HEK293 (cell line): ENCODE data around the gene UAP1.

Source experiments
- CTCF ChIP-seq: fragments of 450-650 bp; formaldehyde crosslinking; IDR thresholded peaks from 2 replicates; pipeline ENCODE4 v1.5.1; 2016; ENCODE audit warnings: missing biosample characterization, missing genetic modification characterization
- PRDM1 ChIP-seq: fragments of 450-650 bp; formaldehyde crosslinking; IDR thresholded peaks from 2 replicates; pipeline ENCODE4; 2016; ENCODE audit warnings: missing biosample characterization, missing genetic modification characterization
- ZBTB1 ChIP-seq: fragments of 450-650 bp; formaldehyde crosslinking; IDR thresholded peaks from 2 replicates; pipeline ENCODE4 v1.5.1; 2016; ENCODE audit warnings: missing biosample characterization, missing genetic modification characterization
- ZEB2 ChIP-seq: fragments of 450-650 bp; formaldehyde crosslinking; IDR thresholded peaks from 2 replicates; pipeline ENCODE4 v1.5.1; 2016; ENCODE audit warnings: missing biosample characterization, missing genetic modification characterization
- ZFP3 ChIP-seq: fragments of 450-650 bp; formaldehyde crosslinking; IDR thresholded peaks from 2 replicates; pipeline ENCODE4 v1.5.1; 2016; ENCODE audit warnings: low read depth, missing biosample characterization, missing genetic modification characterization
- ZNF473 ChIP-seq: fragments of 450-650 bp; formaldehyde crosslinking; IDR thresholded peaks from 2 replicates; pipeline ENCODE4 v1.5.1; 2017; ENCODE audit warnings: missing biosample characterization, missing genetic modification characterization
- ZNF558 ChIP-seq: fragments of 450-650 bp; formaldehyde crosslinking; IDR thresholded peaks from 2 replicates; pipeline ENCODE4 v1.5.1; 2016; ENCODE audit warnings: missing biosample characterization, missing genetic modification characterization
- ZNF704 ChIP-seq: fragments of 450-650 bp; formaldehyde crosslinking; IDR thresholded peaks from 2 replicates; pipeline ENCODE4 v1.5.1; 2016; ENCODE audit warnings: missing biosample characterization, missing genetic modification characterization
- ZNF792 ChIP-seq: fragments of 450-650 bp; formaldehyde crosslinking; IDR thresholded peaks from 2 replicates; pipeline ENCODE4 v1.5.1; 2016; ENCODE audit warnings: missing biosample characterization, missing genetic modification characterization
- ZNF830 ChIP-seq: fragments of 450-650 bp; IDR thresholded peaks from 2 replicates; pipeline ENCODE4 v1.5.0; 2018; ENCODE audit warnings: missing biosample characterization, missing genetic modification characterization, low read depth, mild to moderate bottlenecking, moderate library complexity

- no peak for TF ChIP-seq CTCF (tag by site-specific recombination)
- TF ChIP-seq ZNF792 = no peak
- no peak for TF ChIP-seq ZNF558 (tag by site-specific recombination)
- no peak for TF ChIP-seq ZNF830
- TF ChIP-seq ZEB2 (tag by site-specific recombination) = no peak
- TF ChIP-seq PRDM1 = no peak
- TF ChIP-seq ZBTB1 (tag by site-specific recombination) = no peak
- no peak for TF ChIP-seq ZNF704
- TF ChIP-seq ZNF473 (tag by site-specific recombination) = no peak
- TF ChIP-seq ZFP3 (tag by site-specific recombination) = no peak
These were observed 83.4 kb downstream of the UAP1 start for GRCh38 chr1:162644986-162645314.
